ENCODE measurements around the gene AP5B1.

The AP5B1 gene

GRCh38 chr11:65786786-65787636 is 6.2 kb upstream of the AP5B1 start, which contains the start of gene OVOL1:
Gene OVOL1, plus strand, starts transcription at chr11:65787063. Its CDS starts 311 bp downstream, at chr11:65787374.
- in situ Hi-C loops (cut with HindIII; ENCODE audit: low sequenced_read_pairs) = no loop called here

GRCh38 chr11:65786008-65786785 is 5.4 kb upstream of the AP5B1 start:
- in situ Hi-C loops (cut with HindIII; ENCODE audit: low sequenced_read_pairs) = no loop called here

- in situ Hi-C loops (cut with HindIII; ENCODE audit: low sequenced_read_pairs) = no loop called here
Measured at GRCh38 chr11:65785319-65786007, 4.7 kb upstream of the AP5B1 start.

GRCh38 chr11:65782816-65783228 is 2.0 kb upstream of the AP5B1 start:
- in situ Hi-C loops (cut with HindIII; ENCODE audit: low sequenced_read_pairs) = no loop called here

GRCh38 chr11:65781962-65782815 is 1.4 kb upstream of the AP5B1 start:
- in situ Hi-C loops (cut with HindIII; ENCODE audit: low sequenced_read_pairs) = no loop called here

- in situ Hi-C loops (cut with HindIII; ENCODE audit: low sequenced_read_pairs) = no loop called here
Measured at GRCh38 chr11:65781152-65781961, 581 bp upstream of the AP5B1 start.

GRCh38 chr11:65779919-65780769 is 632 bp downstream of the AP5B1 start:
- in situ Hi-C loops (cut with HindIII; ENCODE audit: low sequenced_read_pairs) = no loop called here

- in situ Hi-C loops (cut with HindIII; ENCODE audit: low sequenced_read_pairs) = no loop called here
Measured at GRCh38 chr11:65779669-65779918, 1.2 kb downstream of the AP5B1 start.

- in situ Hi-C loops (cut with HindIII; ENCODE audit: low sequenced_read_pairs) = no loop called here
Measured at GRCh38 chr11:65778901-65779668, 1.7 kb downstream of the AP5B1 start.

- in situ Hi-C loops (cut with HindIII; ENCODE audit: low sequenced_read_pairs) = no loop called here
Measured at GRCh38 chr11:65778431-65778900, 2.3 kb downstream of the AP5B1 start.

- in situ Hi-C loops (cut with HindIII; ENCODE audit: low sequenced_read_pairs) = no loop called here
Measured at GRCh38 chr11:65777821-65778361, 2.9 kb downstream of the AP5B1 start.

GRCh38 chr11:65777241-65777640 is 3.5 kb downstream of the AP5B1 start:
- in situ Hi-C loops (cut with HindIII; ENCODE audit: low sequenced_read_pairs) = no loop called here

GRCh38 chr11:65776710-65777141 is 4.0 kb downstream of the AP5B1 start:
- in situ Hi-C loops (cut with HindIII; ENCODE audit: low sequenced_read_pairs) = no loop called here

- in situ Hi-C loops (cut with HindIII; ENCODE audit: low sequenced_read_pairs) = no loop called here
Measured at GRCh38 chr11:65776196-65776595, 4.6 kb downstream of the AP5B1 start.

- in situ Hi-C loops (cut with HindIII; ENCODE audit: low sequenced_read_pairs) = no loop called here
Measured at GRCh38 chr11:65774525-65775306, 6.1 kb downstream of the AP5B1 start.

GRCh38 chr11:65773784-65774411 is 6.9 kb downstream of the AP5B1 start:
- in situ Hi-C loops (cut with HindIII; ENCODE audit: low sequenced_read_pairs) = no loop called here
